ENCODE measurements around the gene GABBR2. TPM values are rescaled to one million over a fixed set of nuclear protein-coding genes. Genes with fewer than 3 reads are reported as not detected.

Gene GABBR2
- total and polyA plus RNA-seq, 9 of the 15 experiments (the other 6 are each of a cell fraction or from before 2014, with no cell fraction given) = 0.15 to 1.9 (median 0.32) TPM

GRCh38 chr9:98341157-98342097 is 367.3 kb downstream of the GABBR2 start:
- Histone ChIP-seq H3K4me3 (no peak overlapping the region; the same call in 1 of the 2 replicates), H2AFZ (ENCODE audit: low read depth, low read length) (peak overlapping the region; percentile 83), H3K27me3 (ENCODE audit: control insufficient read depth in 2 of 2, insufficient read depth in 2 of 2, low read length in 2 of 2) (no peaks in the 10 kb centered on the region), H3K4me1 (replicated peaks in 1 of 2; ENCODE audit: control insufficient read depth in 2 of 2, insufficient read depth in 2 of 2, low read length in 2 of 2) (peaks cover 16 to 50% of the 10 kb centered on the region in 2 experiments), H3K36me3 (ENCODE audit: control insufficient read depth, insufficient read depth, low read length) (no peaks in the 10 kb centered on the region; the same call in 1 of the 3 replicates), H3K9ac (ENCODE audit: insufficient read depth in 1 of 2, low read depth in 2 of 2, low read length in 2 of 2) (peak overlapping the region; percentile 57 to 60; a peak in 3 of 4 replicates), H3K79me2 (ENCODE audit: control insufficient read depth, insufficient read depth, low read length) (no peaks in the 10 kb centered on the region), H4K20me1 (replicated peaks; ENCODE audit: control insufficient read depth, insufficient read depth, low read length) (no peaks in the 10 kb centered on the region), H3K9me1 (ENCODE audit: control insufficient read depth, insufficient read depth, low read length) (no peaks in the 10 kb centered on the region), H3K27ac (ENCODE audit: extremely low read depth, low read depth, low read length) (peak overlapping the region; percentile 86), H3K4me2 (ENCODE audit: insufficient read depth, low read length) (peak overlapping the region; percentile 73), H3K9me3 (replicated peaks; ENCODE audit: control insufficient read depth, insufficient read depth, low read depth, low read length) (peaks cover 19% of the 10 kb centered on the region)
- ChIA-PET POLR2A (interaction anchor here (0.6 to 1.6 kb wide), 4 partner anchors 10 to 452 kb away, joined by 4 to 6 read pairs (median 4); no protein-coding TSS in a partner anchor), CTCF (ENCODE audit: low intra/inter-chr PET ratio) (no interaction called here)
- peak; percentile 84 for ATAC-seq
- intact Hi-C loops (cut with micrococcal nuclease) = loop anchor here (2.0 kb wide), 1 partner anchor 33 kb away; no protein-coding TSS in a partner anchor
- WGBS (ENCODE audit: insufficient coverage, low coverage, missing lambda C conversion rate) = 4% methylated on average over 20 of the region's 20 CpGs
- peak; percentile 94 for FAIRE-seq
- in situ Hi-C loops (cut with MboI) = no loop called here
- peak; percentile 63 to 92 (median 74) for DNase-seq (ENCODE audit: extremely low read depth in 1 of 4, low spot score in 3 of 4)
- BruUV-seq (replicated peaks) = TSS peak; percentile 89
- TF ChIP-seq ZNF395 (CRISPR knock-in tag; IDR thresholded peaks at IDR 0.05) (peak; percentile 50; the same call in 1 of the 2 replicates), TAL1 (IDR thresholded peaks at IDR 0.05) (peak; percentile 47), KAT7 (CRISPR knock-in tag; IDR thresholded peaks at IDR 0.05; ENCODE audit: borderline replicate concordance) (no peak; the same call in 1 of the 2 replicates), UBTF (IDR thresholded peaks at IDR 0.05; ENCODE audit: borderline replicate concordance in 1 of 2, low read depth in 2 of 2, low read length in 2 of 2) (peak; percentile 12 to 71; a peak in 1 of 4 replicates), POLR2B (IDR thresholded peaks at IDR 0.05; ENCODE audit: low read depth, partially characterized antibody) (no peak), BCOR (IDR thresholded peaks at IDR 0.05) (peak; percentile 23; the same call in 1 of the 2 replicates), EHMT2 (IDR thresholded peaks at IDR 0.05) (peak; percentile 48; the same call in 1 of the 2 replicates), ZNF589 (CRISPR knock-in tag; IDR thresholded peaks at IDR 0.05; ENCODE audit: low read depth) (peak; percentile 45; the same call in 1 of the 2 replicates), PTTG1 (tag; IDR thresholded peaks at IDR 0.05; ENCODE audit: low read depth) (0 out of 2 replicates have a peak, but pooled peaks have one; percentile 25), OTX1 (CRISPR knock-in tag; IDR thresholded peaks at IDR 0.05) (no peak), HDAC1 (IDR thresholded peaks at IDR 0.05) (peak in 1 of 2 experiments; percentile 76; a peak in 3 of 4 replicates), RBM39 (optimal IDR thresholded peaks at IDR 0.05; ENCODE audit: low read depth, low read length) (no peak), ZNF274 (IDR thresholded peaks at IDR 0.05; ENCODE audit: borderline replicate concordance, low read depth, low read length) (no peak), MAX (CRISPR knock-in tag; IDR thresholded peaks at IDR 0.05) (peak; percentile 51; the same call in 1 of the 2 replicates), POLR3G (IDR thresholded peaks at IDR 0.05; ENCODE audit: extremely low read depth, insufficient read length, insufficient replicate concordance) (no peak), ZEB2 (IDR thresholded peaks at IDR 0.05) (peak; percentile 96)

All from K562 (cell line).